NCI-H2196 (cell line): ENCODE results near the gene EXOC2.

Experiments
- DNase-seq: peaks from one replicate; lab custom pipeline; 2025; ENCODE audit not compliant: unreplicated experiment; lab: John Stamatoyannopoulos, UW

Gene EXOC2, protein sequence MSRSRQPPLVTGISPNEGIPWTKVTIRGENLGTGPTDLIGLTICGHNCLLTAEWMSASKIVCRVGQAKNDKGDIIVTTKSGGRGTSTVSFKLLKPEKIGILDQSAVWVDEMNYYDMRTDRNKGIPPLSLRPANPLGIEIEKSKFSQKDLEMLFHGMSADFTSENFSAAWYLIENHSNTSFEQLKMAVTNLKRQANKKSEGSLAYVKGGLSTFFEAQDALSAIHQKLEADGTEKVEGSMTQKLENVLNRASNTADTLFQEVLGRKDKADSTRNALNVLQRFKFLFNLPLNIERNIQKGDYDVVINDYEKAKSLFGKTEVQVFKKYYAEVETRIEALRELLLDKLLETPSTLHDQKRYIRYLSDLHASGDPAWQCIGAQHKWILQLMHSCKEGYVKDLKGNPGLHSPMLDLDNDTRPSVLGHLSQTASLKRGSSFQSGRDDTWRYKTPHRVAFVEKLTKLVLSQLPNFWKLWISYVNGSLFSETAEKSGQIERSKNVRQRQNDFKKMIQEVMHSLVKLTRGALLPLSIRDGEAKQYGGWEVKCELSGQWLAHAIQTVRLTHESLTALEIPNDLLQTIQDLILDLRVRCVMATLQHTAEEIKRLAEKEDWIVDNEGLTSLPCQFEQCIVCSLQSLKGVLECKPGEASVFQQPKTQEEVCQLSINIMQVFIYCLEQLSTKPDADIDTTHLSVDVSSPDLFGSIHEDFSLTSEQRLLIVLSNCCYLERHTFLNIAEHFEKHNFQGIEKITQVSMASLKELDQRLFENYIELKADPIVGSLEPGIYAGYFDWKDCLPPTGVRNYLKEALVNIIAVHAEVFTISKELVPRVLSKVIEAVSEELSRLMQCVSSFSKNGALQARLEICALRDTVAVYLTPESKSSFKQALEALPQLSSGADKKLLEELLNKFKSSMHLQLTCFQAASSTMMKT

DNA sequence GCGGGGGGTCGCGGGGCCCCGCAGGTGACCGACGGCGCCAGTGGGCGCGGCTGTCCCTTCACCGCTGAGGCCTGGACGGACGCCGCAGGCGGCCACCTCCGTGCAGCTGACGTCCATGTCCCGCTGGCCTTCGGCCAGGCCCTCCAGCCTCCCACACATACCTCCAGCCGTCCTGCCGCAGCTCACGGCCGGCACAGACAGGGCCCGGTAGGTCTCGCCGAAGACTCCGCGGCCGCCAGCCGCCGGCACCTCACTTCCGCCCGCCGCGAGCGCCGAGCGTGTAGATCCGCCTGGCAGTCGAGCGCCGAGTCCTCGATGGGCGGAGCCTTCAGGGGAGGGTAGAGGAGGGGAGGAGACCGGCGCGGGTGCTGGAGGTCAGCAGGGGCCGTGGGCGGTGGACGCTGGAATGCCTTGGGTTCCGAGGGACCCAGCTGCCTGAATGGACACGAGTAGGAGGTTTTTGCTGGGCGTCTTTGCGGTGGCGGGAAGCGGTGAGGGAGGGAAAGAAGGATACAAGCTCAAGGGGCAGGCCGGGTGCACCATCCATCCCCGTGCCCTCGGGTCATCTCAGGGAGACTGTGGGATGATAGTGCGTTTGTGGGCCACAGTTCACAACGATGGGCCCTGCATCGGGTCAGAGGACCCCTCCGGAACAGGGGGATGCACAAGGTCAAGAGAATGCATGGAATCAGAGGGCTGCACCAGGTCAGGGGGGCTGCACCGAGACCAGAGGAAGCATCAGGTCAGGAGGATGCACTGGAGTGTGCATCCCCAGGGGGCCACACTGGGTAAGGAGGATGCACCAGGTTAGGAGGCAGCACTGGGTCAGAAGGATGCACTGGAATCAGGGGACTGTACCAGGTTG lies at the start of gene EXOC2:
Gene EXOC2, minus strand, starts transcription at position 282 of the 865 bp plus-strand sequence. CDS start 55,321 bp downstream, outside the sequence.
- DNase-seq: peak; percentile 87

DNA sequence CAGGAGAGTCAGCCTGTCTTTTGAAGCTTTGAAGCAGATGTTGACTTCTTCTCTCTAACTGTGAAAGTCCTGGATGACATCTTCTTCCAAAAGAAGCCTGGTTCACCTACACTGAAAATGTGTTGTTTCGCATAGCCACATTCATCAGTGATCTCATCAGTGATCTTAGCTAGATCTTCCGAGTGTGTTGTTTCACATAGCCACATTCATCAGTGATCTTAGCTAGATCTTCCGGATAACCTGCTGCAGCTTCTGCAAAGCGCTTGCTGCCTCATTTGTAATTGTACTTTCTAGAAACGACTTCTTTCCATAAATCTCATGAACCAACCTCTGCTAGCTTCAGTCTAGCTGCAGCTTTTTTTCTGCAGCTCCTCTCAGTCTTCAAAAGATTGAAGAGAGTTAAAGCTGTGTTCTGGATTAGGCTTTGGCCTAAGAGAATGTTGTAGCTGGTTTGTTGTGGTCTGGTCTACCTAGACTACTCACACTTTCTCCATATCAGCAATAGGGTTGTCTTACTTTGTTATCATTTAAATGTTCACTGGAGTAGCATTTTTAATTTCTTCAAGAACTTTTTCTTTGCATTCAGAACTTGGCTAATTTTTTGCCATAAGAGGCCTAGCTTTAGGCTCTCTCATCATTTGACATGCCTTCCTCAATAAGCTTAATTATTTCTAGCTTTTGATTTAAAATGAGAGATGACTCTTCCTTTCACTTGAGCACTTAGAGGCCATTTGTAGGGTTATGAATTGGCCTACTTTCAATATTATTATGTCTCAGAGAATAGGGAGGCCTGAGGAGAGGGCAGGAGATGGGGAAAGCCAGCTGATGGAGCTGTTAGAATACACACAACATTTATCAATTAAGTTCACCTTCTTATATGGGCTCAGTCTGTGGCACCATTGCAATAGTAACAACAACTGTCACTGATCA lies 48.7 kb upstream of the EXOC2 start:
- DNase-seq: no peak

DNA sequence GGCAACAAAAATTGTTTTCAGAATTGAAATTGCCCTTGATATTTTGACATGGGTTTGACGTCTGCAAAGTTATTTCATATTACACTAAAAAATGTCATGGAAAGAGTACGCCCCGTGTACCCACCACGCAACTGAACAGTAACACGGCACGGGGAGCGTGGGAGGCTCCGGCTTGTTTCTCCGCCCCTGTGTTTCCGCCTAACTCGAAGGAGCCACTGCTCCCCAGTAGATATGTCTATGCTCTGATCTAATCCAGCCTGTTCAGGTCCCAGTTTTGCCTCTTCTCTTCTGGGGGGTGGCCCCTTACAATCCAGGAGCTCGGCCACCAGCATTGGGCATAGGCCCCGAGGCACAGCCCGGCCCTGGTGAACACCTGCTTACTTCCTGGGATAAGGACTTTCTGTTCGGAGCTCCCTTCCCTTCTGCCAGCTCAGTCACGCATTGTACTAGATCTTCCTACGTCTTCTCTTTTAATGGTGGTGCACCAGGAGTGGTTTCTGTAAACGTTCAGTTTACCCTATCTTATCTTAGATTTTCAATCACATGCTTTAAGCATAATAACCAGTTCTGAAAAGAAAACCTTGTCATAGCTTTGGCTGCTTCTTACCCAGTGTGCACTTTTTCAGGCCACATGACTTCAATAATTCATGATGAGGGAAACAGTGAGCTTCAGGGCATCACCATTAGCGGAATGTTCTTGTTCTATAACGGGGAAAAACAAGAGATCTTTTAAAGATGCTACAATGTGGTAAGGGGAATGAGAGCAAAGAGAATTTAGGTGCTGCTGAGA lies 43.9 kb upstream of the EXOC2 start:
- DNase-seq: no peak

DNA sequence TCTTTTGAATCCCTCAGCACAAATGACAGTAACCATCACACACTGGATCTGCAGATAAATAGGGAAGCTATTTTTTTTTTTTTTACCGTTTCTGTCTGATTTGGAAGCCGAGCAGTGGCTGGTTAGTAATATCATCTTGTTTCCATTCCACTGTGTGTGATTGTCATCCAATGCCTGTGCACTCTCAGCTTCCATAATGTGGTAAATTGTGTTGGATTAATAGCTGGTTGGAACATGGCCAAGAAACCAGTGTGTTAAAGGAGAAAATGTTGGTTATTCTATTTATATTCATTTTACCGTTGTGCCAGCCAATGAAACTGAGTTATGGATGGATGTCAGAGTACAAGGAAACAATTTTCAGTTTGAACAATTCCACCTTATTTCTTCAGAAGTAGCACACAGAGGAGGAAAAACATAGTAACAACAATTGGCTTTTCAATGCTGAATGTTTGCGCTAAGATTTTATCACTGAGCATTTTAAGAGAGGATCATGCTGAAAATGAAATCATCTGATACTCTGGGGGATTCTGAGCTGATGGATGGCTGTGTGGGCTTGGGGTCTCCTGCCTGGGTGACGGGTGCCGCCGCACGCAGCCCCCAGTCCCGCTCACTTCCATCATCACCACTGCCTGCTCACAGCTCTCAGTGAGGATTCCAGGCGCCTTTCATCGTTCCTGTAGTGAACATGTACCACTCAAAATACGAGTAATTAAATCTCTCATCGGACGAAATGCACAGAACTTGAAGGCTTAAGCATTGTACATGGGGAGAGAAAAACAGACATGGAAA lies 40.7 kb upstream of the EXOC2 start:
- no peak for DNase-seq

DNA sequence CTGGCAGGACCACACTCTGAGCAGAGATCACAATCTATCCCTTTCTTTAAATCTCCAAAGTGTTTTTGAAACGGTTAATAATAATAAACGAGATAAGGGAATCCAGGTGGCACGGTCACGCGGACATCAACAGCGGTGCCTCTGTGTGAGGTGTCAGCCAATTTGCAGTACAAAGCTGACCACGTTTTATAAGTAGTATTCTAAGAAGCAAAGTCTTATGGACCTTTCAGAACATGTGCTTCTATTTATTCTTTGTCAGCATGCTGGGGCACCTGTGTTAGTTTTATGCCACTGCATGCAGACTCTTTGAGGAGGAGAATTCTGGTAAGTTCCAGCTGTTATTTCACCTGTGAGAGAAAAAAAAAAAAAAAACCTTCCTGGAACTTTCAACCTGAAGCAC lies 39.0 kb upstream of the EXOC2 start:
- no peak for DNase-seq

DNA sequence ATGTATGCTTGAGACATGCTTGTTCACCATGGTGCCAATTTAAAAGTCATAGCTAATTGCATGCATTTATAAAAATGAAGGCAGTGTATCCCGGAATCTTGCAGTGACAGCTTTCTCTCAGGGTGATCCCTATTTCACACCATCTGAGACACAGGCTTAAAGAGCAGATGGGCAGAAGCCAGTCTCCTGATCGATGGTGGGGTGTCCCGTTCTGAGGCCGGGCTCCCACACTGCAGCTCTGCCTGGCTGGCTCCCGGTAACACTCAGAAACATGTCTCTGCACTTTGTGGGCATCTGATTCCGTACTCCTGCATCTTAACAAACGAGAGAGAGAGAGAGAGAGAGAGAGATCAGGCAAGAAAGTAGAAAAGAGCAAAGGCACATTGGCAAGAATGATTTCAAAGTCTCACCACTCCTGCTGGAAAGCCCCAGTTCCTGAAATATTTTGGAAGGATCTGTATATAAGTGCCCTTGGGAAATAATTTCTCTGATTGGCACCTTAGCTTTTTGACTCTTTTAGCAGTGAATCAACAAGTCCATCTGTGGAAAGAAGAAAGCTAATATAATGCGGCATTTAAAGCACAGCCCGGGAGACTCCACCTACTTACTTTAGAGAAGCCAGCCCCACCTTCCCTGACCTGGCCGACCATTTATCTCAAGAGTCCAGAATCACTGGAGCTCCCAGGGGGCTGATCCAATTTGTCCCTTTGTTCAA lies 36.8 kb upstream of the EXOC2 start:
- no peak for DNase-seq

DNA sequence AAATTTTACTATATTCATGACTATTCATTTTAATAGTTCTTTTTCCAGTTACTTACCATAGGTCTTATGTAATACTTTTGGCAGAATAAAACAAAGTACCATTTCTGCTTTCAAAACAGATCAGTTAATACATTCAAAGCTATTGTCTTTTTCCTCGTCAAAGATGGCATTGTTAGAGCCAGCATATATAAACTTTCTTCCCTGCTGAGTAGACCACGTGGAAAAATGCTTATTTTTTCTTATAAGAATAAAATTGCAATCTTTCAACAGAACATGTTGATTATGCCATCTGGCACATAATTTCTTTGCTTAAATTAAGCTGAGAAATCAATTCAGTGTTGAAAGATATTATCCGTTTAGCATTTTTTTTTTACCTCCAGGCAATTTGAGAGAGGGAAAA lies 34.9 kb upstream of the EXOC2 start:
- no peak for DNase-seq

DNA sequence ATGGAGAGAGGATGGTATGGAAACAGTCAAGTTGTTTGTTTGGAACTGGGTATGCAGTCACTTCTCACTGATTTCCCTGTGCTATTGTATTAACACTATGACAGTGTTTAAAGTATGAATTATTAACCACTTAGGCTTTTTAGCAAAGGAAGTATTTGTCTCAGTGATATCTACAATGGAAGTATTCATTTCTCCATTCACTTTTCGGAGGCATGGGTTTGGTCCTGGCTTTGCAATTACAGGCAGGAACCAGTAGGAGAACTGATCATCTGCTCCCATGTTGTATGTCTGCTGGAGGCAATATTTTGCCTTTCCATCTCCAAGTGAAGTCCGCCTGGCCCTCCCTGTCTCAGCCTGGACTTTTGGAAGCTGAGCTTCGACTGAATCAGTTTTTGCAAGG lies 30.6 kb upstream of the EXOC2 start:
- no peak for DNase-seq

DNA sequence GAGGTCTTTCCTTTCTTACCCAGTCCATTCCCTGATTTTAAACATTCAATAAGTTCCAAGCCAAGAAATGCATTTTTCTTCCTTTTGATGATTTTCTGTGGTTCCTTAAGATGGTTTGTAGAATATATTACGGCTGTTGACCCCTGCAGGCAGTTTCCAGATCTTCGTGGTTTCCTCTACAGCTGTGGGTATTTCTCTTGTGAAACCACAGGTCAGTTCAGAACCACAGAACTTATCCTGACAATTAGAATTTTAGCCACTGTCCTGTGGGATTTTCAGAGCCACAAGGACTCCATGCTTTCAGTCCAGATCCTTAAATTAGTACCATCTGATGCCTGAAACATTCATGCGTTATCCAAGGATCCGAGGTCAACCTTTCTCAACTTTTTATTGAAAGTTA lies 29.7 kb upstream of the EXOC2 start:
- no peak for DNase-seq

DNA sequence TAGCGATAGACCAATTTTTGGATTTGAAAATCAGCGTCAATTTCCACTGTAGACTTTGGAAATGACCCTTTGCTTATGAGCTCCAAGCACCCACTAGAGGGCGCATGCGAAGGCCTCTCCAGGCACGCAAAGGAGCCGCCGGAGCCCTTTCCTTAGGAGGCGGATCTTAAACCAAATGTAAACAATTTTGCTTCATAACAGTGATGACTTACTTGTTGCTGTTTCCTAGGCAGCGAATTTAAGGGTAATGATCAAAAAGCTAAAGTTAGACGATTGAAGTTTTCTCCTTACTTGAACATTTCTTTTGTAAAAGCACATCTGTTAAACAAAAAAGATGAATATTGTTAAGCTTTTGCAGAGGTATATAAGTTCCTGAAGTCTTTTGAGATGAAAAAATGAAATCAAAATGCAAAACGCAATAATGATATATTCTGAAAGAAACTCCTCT lies 29.2 kb upstream of the EXOC2 start:
- DNase-seq: peak; percentile 73

DNA sequence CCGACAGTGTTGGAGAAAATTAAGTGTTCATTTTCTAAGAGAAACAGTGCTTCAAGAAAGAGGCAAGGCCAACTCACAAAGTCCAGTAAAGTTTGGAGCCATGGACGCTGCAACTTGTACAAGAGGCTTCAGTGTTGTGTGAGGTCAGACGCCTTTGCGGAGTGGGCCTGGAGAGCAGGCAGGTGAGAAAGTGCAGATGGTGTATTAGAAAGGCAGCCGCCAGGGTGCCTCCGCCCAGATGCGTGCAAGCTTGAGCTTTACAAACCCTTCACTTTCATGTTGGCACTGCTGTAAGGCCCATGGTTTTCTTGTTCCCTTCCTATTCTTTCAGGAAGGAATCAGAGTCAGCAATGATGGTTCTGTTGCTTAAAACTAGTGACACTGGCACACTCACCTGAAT lies 25.4 kb upstream of the EXOC2 start:
- no peak for DNase-seq

DNA sequence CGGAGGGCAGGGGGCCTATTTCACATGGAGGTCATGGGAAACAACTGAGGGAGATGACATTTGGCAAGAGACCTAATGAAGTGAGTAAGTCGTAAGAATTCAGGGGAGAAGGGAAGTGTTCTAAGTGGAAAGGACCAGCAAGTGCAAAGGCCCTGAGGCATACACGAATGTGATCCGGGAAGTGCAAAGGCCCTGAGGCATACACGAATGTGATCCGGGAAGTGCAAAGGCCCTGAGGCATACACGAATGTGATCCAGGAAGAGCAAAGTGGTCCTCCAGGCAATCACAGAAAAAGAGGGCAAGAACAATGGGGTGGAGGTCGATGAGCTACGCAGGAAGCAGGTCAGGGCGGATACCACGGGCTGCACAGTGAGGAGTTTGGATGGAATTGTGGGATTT lies 24.2 kb upstream of the EXOC2 start:
- DNase-seq: no peak

DNA sequence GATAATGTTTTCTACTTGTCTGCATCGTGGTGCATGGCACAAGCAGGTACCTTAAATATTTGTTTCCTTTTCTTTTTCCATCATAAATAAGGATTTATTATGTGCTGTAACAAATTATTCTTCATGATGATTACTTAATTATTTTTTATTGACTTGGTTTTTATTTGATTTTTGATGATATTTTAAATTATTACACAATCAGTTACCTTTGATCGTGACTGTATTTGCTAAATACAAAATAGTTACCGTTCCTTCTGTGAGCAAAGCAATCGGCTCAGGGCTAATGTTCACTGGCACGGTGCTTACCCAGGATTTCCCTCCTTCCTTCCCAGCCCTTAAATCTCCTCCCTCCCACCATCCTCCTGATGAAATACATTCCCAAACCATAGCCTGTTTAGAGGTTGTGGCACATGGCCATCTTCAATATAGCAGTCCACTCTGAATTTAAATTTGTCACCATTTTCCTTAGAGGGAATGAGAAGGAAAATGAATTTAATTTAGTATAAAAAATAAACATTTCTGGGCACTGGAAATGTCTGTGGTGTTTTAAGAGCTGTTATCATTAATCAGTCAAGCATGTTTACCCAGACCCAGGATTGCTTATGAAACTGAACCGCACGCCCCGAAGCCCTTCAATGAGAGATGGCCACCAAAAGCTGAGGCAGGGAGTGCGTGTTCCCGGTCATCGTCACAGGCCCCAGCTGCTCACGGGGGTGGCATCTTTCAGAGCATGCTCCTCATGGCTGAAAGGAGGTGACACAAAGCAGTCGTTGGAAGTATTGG lies 23.0 kb upstream of the EXOC2 start:
- no peak for DNase-seq

DNA sequence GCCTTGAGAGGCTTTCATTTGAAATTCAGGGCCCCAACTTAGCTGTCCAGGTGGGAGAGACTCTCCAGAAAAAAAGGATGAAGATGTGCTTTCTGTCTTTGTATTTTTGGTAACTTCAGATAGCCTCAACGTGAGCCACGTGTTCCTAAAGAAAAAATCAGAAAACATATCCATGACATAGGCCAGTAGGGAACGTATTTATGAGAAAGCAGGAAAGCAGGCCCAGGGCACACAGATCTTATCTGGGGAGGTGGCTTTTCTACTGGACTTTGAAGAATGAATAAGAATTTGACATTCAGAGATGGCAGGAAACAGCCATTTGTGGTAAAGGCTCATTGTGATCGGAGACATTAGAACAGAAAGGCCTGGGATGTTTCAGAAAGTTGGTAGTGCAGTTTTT lies 21.2 kb upstream of the EXOC2 start:
- no peak for DNase-seq

DNA sequence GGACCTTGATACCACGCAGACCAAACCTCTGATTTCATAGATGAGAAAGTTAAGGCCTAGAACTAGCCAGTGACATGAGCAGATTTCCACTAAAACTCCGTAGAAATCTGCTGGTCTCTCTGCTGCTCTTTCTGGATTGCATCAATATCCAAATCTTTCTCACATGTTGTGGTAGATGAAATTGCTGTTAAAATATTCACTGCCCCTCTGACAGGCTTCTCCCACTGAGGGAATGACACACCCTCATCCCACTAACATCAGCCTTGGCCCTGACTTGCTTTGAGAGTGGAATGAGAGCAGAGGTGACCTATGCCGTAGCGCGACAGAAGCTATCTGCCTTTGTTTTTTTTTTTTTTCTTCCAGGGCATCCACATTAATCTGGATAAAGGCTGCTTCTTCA lies 20.4 kb upstream of the EXOC2 start:
- DNase-seq: no peak

DNA sequence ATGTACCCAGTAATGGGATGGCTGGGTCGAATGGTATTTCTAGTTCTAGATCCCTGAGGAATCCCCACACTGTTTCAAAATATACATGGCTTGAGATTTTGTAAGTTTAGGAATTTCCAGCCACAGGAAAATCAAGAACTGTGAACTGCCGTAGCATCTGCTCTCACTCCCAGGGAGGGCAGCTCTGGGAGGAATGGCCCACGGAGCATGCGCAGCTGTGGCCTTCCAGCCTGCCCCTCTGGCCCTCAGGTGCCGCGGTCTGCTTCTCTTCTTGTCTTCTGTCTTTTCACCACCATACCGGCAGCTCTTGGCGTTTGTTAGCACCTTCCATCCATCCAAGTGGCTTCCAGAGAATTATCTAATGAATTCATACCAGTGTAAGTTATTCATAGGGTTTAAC lies 19.9 kb upstream of the EXOC2 start:
- DNase-seq: no peak

DNA sequence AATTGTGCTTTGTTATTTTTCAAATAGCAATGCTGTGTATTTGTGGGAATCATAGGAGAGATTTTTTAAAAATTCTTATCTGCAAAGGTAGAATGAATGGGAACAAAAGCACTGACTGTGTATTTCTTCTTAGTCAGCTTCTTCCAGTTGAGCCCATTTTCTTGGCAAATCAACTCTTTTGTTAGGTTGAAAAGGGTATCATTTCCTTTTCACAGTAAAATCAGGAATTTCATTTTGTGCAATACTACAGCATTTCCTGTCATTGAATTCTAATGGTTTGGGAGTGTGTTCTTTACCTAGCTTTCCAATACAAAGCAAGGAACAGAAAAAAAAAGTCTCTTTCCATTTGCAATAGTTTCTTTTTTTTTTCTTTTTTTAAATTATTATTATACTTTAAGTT lies 19.0 kb upstream of the EXOC2 start:
- DNase-seq: no peak
